Measurements from ENCODE around the gene SCG3.

SCG3 gene

GRCh38 chr15:51758645-51759044 is 77.3 kb downstream of the SCG3 start:
- no peak for DNase-seq (ENCODE audit: low spot score)

DNA sequence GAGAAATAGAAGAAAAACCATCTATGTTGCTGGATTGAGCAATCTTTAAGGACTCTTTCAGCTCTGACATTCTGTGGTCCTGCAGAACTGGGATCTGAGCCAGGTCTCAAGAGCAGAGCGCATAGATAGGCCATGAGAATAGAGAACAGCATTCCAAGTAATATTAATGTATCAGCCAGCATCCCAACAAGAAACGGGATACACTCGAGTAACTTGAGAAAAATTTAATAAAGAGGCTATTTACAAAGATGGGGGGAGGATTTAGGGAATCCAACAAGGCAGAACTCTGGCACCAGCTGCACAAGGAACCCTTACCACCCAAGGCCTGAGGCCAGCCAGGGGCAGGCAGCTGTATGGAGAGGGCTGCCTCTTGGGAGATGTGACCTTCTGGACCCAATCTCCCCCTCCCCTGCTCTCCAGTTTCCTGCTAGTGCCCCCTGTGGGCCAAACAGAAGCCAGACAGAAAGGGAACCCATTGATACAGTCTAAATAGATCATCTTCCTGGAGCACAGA is 78.3 kb downstream of the SCG3 start:
- no peak for DNase-seq (ENCODE audit: low spot score)

DNA sequence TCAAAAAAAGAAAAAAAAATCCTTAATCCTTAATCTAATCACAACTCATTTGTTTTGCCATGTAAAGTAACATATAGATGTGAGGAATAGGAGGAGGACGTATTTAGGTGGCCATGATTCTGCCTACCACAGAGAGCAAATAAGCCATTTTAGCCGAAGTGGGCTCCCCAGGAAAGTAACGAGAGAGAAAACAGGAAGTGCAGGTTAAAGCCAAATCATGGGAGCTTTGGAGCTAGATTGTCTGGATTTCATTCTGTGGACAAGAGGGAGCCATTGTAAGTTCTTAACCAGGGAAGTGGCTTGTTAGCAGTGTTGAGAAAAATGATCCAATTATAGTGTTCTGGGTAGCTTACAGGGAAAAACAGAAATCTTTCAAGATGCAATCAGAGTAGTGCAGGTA is 79.5 kb downstream of the SCG3 start:
- no peak for DNase-seq (ENCODE audit: low spot score)

- no peak for DNase-seq (ENCODE audit: low spot score)
Measured at GRCh38 chr15:51765751-51766150, 84.4 kb downstream of the SCG3 start.

- DNase-seq (ENCODE audit: low spot score), result no peak
Measured at GRCh38 chr15:51766341-51766740, 85.0 kb downstream of the SCG3 start.

GRCh38 chr15:51768018-51768417 is 86.7 kb downstream of the SCG3 start:
- DNase-seq (ENCODE audit: low spot score), result no peak

Measured in HuH-7.5 (cell line).